Epithelial cell of proximal tubule (primary cell): ENCODE data around the gene NRXN2. TPM values are rescaled to one million over a fixed set of nuclear protein-coding genes. Genes with fewer than 3 reads are reported as not detected.

Source experiments
- DNase-seq: peaks from one replicate; pipeline ENCODE4 v3.0.0-alpha.2; 2011; ENCODE audit warnings: low read depth
- H3K4me3 ChIP-seq: 2 replicates; pipeline ENCODE4 v1.5.1; 2011; ENCODE audit warnings: low read depth, mild to moderate bottlenecking, low read length
- CTCF ChIP-seq: conservative IDR thresholded peaks from 2 replicates; pipeline ENCODE4 v1.5.1; 2012; ENCODE audit warnings: low read depth, mild to moderate bottlenecking, low read length
- total RNA-seq: library from RNA; depleted of rRNA; stranded (reverse); fragments of >200 nt; gene quantifications from 2 replicates; pipeline ENCODE4 v1.2.3, GENCODE V29; 2015

Gene NRXN2
- total RNA-seq, 1 donor from 2014 or later, result not detected

GRCh38 chr11:64696045-64696444, 27.0 kb downstream of the NRXN2 start:
- DNase-seq, result no peak
- H3K4me3 ChIP-seq, result no peak overlapping the region
- no peak for TF ChIP-seq CTCF

- no peak for DNase-seq
- no peak for TF ChIP-seq CTCF
- no peak overlapping the region for H3K4me3 ChIP-seq
Observed at GRCh38 chr11:64695548-64695947, 27.4 kb downstream of the NRXN2 start.

- no peak for TF ChIP-seq CTCF
- DNase-seq, result no peak
- no peak overlapping the region for H3K4me3 ChIP-seq
Observed at GRCh38 chr11:64694821-64695365, 28.1 kb downstream of the NRXN2 start.

- no peak for DNase-seq
- no peak overlapping the region for H3K4me3 ChIP-seq
- no peak for TF ChIP-seq CTCF
Observed at GRCh38 chr11:64694026-64694755, 28.8 kb downstream of the NRXN2 start.

- no peak overlapping the region for H3K4me3 ChIP-seq
- TF ChIP-seq CTCF, result no peak
- no peak for DNase-seq
Observed at GRCh38 chr11:64692764-64693331, 30.1 kb downstream of the NRXN2 start.

- DNase-seq, result no peak
- no peak overlapping the region for H3K4me3 ChIP-seq
- TF ChIP-seq CTCF, result no peak
Observed at GRCh38 chr11:64691543-64691942, 31.5 kb downstream of the NRXN2 start.

- no peak for TF ChIP-seq CTCF
- no peak for DNase-seq
- H3K4me3 ChIP-seq, result no peak overlapping the region
Observed at GRCh38 chr11:64690235-64690634, 32.8 kb downstream of the NRXN2 start.
